GM19193 (cell line): ENCODE measurements around the gene GSAP.
A peak's percentile ranks its signal among the peaks of the same experiment; 100 is the strongest.

Experiments
- POLR2A ChIP-seq: IDR thresholded peaks from 4 replicates; pipeline ENCODE4 v1.6.1; 2011; ENCODE audit not compliant: insufficient read depth, insufficient read length; ENCODE audit errors: extremely low read depth

Gene GSAP

DNA sequence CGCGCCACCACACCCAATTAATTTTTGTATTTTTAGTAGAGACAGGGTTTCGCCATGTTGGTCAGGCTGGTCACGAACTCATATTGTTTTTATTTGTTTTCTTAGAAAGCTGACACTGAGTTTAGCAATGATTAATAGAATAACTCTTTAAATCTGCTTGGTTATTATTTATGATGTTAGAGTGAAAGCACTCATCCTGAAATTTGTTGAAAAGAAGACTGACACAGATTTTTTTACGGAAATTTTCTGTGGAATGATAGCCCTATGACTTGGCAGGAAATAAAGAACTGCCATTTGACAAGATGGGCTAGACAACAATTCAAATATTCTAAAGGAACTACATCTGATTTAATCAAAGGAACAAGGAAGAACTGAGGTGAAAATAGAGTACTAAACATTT, 4.3 kb upstream of the GSAP start:
- no peak for TF ChIP-seq POLR2A

GRCh38 chr7:77419102-77419501, 3.0 kb upstream of the GSAP start:
- no peak for TF ChIP-seq POLR2A

- TF ChIP-seq POLR2A: no peak
Measured at GRCh38 chr7:77417801-77418200, 1.7 kb upstream of the GSAP start.

DNA sequence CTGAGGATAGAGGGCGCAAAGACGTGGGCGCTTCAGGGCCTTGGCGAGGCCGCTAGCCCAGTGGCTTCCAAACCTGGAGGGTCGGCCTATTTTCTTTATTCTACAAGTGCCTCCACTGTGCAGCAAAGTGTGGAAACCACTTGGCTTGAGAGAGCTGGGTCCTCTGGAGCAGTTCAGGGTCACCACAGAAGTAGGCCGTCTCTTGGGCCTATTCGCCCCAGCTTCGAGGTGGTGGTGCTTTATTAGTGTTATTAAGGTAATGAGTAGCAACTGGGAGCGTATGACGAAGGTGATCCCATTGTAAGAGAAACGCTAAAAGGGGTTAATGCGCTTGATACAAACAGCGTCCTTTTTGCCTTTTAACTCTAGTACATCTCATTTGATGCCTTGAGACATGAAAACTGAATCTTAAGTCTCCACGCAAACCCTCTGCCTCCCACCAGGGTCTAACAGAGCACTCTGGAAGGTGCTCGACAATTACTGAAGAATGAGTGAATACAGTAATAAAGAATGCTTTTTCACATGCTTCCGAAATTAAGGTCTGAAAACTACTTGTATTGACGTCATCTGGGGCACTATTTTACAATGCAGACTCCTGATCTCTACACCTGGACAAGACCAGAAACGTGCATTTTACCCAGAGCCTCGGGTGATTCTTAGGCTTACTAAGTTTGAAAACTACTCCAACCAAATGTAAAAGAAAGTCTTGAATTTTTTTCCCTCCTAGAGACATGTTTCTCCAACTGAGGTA, 647 bp upstream of the GSAP start:
- no peak for TF ChIP-seq POLR2A

- peak; percentile 10 for TF ChIP-seq POLR2A
Measured at GRCh38 chr7:77415476-77415822, 700 bp downstream of the GSAP start.

- no peak for TF ChIP-seq POLR2A
Measured at GRCh38 chr7:77413861-77414424, 2.2 kb downstream of the GSAP start.

DNA sequence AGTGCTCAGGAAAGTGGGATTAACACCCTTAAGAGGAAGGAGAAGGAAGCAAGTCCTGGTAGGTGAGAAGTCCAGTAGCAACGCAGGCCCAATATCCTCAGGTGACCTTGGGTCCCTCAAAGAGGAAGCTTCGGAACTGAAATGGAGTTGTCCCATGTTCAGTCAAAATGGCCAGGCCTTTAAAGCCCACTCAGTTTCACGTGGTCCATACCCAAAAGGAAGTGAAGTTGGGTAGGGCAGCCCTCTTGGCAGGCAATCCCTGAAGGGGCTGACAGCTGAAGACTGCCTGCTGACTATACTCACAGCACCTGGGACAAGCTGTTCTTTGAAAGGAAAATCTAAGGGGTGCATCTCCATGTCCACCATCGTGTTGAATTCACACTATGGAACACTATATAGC, 3.0 kb downstream of the GSAP start:
- no peak for TF ChIP-seq POLR2A

GRCh38 chr7:77409739-77410547, 6.2 kb downstream of the GSAP start:
- no peak for TF ChIP-seq POLR2A

GRCh38 chr7:77409005-77409738, 7.0 kb downstream of the GSAP start:
- no peak for TF ChIP-seq POLR2A

DNA sequence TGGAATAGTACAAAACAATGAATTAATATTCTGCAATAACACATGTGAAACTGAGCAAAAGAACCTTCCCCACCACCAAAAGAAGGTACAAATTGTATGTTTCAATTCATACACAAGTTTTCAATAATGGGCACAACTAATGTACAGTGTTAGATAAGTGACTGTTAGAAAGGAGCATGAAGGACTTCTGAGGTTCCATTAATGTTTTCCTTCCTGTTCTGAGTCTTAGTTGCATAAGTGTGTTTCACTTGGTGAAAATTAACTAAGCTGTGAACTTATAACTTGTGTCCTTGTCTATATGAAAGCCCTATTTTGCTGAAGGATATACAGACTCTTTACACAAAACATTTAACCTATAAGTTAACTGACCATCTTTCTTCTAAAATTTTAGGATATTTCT, 8.2 kb downstream of the GSAP start:
- no peak for TF ChIP-seq POLR2A

DNA sequence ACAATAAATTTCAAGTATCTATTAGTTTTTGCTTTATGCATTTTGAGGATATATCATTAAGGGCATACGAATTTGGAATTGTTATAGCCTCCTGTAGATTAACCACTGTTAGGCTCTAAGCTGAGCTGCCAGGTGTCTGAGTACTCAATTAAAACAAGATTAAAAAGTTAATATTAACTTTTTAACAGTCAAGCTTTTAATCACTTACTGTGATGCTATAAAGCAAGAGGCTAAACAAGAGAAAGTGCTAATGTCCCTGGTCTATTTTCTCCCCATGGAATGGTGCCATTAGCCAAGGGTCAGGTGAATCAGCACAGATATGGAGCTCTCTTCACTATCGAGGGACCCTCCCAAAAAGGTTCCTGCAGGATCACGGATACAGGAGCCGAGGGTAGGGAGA, 9.7 kb downstream of the GSAP start:
- TF ChIP-seq POLR2A: no peak

DNA sequence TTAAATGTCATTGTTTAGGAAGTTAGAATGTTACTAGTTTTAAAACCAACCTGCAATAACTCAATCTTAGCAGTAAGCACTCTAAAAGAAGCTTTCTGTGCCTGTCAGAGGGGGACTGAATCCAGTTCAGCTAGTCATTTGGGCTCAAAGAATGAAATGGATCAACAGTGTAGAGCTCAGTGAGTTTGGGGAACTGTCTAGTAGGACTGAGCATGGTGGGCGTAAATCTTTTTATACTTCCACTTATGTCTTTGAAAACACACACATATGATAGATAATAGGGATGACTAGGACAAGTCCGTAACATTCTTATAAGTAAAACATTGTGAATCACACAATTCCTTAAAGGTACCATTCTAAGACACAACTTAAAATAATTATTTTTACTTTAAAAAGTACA, 11.5 kb downstream of the GSAP start:
- TF ChIP-seq POLR2A: no peak

GRCh38 chr7:77403957-77404356, 12.2 kb downstream of the GSAP start:
- TF ChIP-seq POLR2A: no peak

- no peak for TF ChIP-seq POLR2A
Measured at GRCh38 chr7:77402818-77403217, 13.3 kb downstream of the GSAP start.

DNA sequence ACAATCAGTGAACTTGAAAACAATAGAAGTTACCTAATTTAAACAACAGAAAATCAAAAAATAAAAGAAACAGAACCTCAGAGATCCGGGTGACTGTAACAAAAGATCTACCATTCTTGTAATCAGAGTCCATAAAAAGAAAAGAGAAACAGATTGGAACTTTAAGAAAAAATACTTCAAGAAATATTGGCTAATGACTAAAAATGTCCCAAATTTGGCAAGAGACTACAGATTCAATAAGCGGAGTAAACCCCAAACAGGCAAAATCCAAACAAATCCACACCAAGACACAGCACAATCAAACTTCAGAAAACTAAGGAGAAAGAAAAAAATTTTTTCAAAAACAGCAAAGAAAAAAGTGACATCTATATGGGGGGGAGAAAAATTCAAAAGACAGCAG, 15.1 kb downstream of the GSAP start:
- no peak for TF ChIP-seq POLR2A
